ENCODE data around the gene ENDOD1.
"Not testable (repeated sequence)": the region's sequence is repeated elsewhere in the genome, so short reads cannot be mapped to it uniquely, and the experiment has no call there.

GRCh38 chr11:95111471-95111870 lies 21.8 kb downstream of the ENDOD1 start:
- TF ChIP-seq POLR2A (IDR thresholded peaks at IDR 0.05; ENCODE audit: low read length); MAFK (IDR thresholded peaks at IDR 0.05; ENCODE audit: partially characterized antibody); SMC3 (IDR thresholded peaks at IDR 0.05); PBX3 (IDR thresholded peaks at IDR 0.05); RAD21 (conservative IDR thresholded peaks at IDR 0.05 in 1 of 2, IDR thresholded peaks at IDR 0.05 in 1 of 2); JUN (IDR thresholded peaks at IDR 0.05); POLR2AphosphoS2 (conservative IDR thresholded peaks at IDR 0.05; ENCODE audit: low read length); CBX8 (IDR thresholded peaks at IDR 0.05); CHD2 (IDR thresholded peaks at IDR 0.05; ENCODE audit: low read length, partially characterized antibody); RFX5 (IDR thresholded peaks at IDR 0.05); REST (IDR thresholded peaks at IDR 0.05): not testable (repeated sequence)
- TF ChIP-seq, protein P1, sequence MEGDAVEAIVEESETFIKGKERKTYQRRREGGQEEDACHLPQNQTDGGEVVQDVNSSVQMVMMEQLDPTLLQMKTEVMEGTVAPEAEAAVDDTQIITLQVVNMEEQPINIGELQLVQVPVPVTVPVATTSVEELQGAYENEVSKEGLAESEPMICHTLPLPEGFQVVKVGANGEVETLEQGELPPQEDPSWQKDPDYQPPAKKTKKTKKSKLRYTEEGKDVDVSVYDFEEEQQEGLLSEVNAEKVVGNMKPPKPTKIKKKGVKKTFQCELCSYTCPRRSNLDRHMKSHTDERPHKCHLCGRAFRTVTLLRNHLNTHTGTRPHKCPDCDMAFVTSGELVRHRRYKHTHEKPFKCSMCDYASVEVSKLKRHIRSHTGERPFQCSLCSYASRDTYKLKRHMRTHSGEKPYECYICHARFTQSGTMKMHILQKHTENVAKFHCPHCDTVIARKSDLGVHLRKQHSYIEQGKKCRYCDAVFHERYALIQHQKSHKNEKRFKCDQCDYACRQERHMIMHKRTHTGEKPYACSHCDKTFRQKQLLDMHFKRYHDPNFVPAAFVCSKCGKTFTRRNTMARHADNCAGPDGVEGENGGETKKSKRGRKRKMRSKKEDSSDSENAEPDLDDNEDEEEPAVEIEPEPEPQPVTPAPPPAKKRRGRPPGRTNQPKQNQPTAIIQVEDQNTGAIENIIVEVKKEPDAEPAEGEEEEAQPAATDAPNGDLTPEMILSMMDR (IDR thresholded peaks at IDR 0.05): not testable (repeated sequence)
- TF ChIP-seq, protein P2, sequence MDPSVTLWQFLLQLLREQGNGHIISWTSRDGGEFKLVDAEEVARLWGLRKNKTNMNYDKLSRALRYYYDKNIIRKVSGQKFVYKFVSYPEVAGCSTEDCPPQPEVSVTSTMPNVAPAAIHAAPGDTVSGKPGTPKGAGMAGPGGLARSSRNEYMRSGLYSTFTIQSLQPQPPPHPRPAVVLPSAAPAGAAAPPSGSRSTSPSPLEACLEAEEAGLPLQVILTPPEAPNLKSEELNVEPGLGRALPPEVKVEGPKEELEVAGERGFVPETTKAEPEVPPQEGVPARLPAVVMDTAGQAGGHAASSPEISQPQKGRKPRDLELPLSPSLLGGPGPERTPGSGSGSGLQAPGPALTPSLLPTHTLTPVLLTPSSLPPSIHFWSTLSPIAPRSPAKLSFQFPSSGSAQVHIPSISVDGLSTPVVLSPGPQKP (IDR thresholded peaks at IDR 0.05; ENCODE audit: low read depth, low read length): not testable (repeated sequence)
- TF ChIP-seq, protein P3, sequence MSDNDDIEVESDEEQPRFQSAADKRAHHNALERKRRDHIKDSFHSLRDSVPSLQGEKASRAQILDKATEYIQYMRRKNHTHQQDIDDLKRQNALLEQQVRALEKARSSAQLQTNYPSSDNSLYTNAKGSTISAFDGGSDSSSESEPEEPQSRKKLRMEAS (IDR thresholded peaks at IDR 0.05): not testable (repeated sequence)

All from A549 (cell line).